Measurements from ENCODE around the gene SLC26A9.

GRCh38 chr1:205947024-205947423 lies 3.8 kb upstream of the SLC26A9 start:
- no peak for TF ChIP-seq CTCF (IDR thresholded peaks at IDR 0.05; ENCODE audit: low read length)
- TF ChIP-seq EZH2 (optimal IDR thresholded peaks at IDR 0.05; ENCODE audit: low read depth, low read length), result no peak
- no peak for TF ChIP-seq EZH2phosphoT487 (IDR thresholded peaks at IDR 0.05; ENCODE audit: low read length)

All from MM.1S (cell line).